Retinal pigment epithelial cell (primary cell): ENCODE data around the gene NR2C2.

Experiments used
- DNase-seq: peaks from one replicate; pipeline ENCODE4 v3.0.0-alpha.2; 2010; ENCODE audit warnings: low read depth
- H3K4me3 ChIP-seq: 2 replicates; pipeline ENCODE4 v1.5.1; 2011; ENCODE audit warnings: mild to moderate bottlenecking, low read length, control low read depth, moderate library complexity
- CTCF ChIP-seq: conservative IDR thresholded peaks from 2 replicates; pipeline ENCODE4 v1.5.1; 2011; ENCODE audit warnings: low read depth, low read length, control low read depth, inconsistent platforms

Gene NR2C2

GRCh38 chr3:15009167-15009566 is 61.8 kb downstream of the NR2C2 start:
- DNase-seq, result no peak
- no peak for TF ChIP-seq CTCF

GRCh38 chr3:15010664-15011063 is 63.3 kb downstream of the NR2C2 start:
- DNase-seq, result no peak
- no peak overlapping the region for H3K4me3 ChIP-seq
- no peak for TF ChIP-seq CTCF

More at GRCh38 chr3:15009167-15009566, 61.8 kb downstream of the NR2C2 start:
- H3K4me3 ChIP-seq, result no peak overlapping the region

GRCh38 chr3:15011174-15011573 is 63.8 kb downstream of the NR2C2 start:
- TF ChIP-seq CTCF, result no peak
- DNase-seq, result no peak
- no peak overlapping the region for H3K4me3 ChIP-seq

GRCh38 chr3:15014606-15015328 is 67.4 kb downstream of the NR2C2 start:
- TF ChIP-seq CTCF, result no peak
- no peak for DNase-seq
- H3K4me3 ChIP-seq, result no peak overlapping the region

GRCh38 chr3:15015456-15015855 is 68.1 kb downstream of the NR2C2 start:
- H3K4me3 ChIP-seq, result no peak overlapping the region
- no peak for TF ChIP-seq CTCF
- no peak for DNase-seq

- TF ChIP-seq CTCF, result no peak
- DNase-seq, result no peak
- H3K4me3 ChIP-seq, result no peak overlapping the region
Observed at GRCh38 chr3:15017191-15017590, 69.8 kb downstream of the NR2C2 start.

- no peak for DNase-seq
- H3K4me3 ChIP-seq, result no peak overlapping the region
- no peak for TF ChIP-seq CTCF
Observed at GRCh38 chr3:15023249-15023648, 75.9 kb downstream of the NR2C2 start.
